Bladder microvascular endothelial cell (primary cell): ENCODE data around the gene CCDC179. TPM values are rescaled to one million over a fixed set of nuclear protein-coding genes. Genes with fewer than 3 reads are reported as not detected.

Experiments used
- total RNA-seq: library from RNA; depleted of rRNA; stranded (reverse); fragments of >200 nt; gene quantifications from 2 replicates; pipeline ENCODE4 v1.2.3, GENCODE V29; 2014

The CCDC179 gene
- not detected in 2 replicates for total RNA-seq

GRCh38 chr11:22860241-22860640 is at the start of gene CCDC179:
TSS of gene CCDC179 (minus strand) at chr11:22860474. CDS start at chr11:22860421, 53 bp downstream.

GRCh38 chr11:22829231-22830081 is 30.8 kb downstream of the CCDC179 start, which contains the start of gene SVIP:
TSS of gene SVIP (minus strand) at chr11:22829801. CDS start at chr11:22829748, 53 bp downstream.

Other genes starting within 250 kb of the CCDC179 start
- 7.2 and 7.3 TPM in 2 replicates for gene FANCF, start 234.7 kb downstream of the CCDC179 start, total RNA-seq
- gene GAS2, start 193.9 kb downstream of the CCDC179 start, total RNA-seq: 0.97 and 1.8 TPM in 2 replicates
- gene SVIP, start 30.7 kb downstream of the CCDC179 start, total RNA-seq: 10.0 and 16.5 TPM in 2 replicates